ENCODE measurements around the gene CLDN3.

The CLDN3 gene

GRCh38 chr7:73770860-73771670, 995 bp upstream of the CLDN3 start:
- ChIA-PET CTCF (no interaction called here), POLR2A (no interaction called here)
- TF ChIP-seq, protein P1, sequence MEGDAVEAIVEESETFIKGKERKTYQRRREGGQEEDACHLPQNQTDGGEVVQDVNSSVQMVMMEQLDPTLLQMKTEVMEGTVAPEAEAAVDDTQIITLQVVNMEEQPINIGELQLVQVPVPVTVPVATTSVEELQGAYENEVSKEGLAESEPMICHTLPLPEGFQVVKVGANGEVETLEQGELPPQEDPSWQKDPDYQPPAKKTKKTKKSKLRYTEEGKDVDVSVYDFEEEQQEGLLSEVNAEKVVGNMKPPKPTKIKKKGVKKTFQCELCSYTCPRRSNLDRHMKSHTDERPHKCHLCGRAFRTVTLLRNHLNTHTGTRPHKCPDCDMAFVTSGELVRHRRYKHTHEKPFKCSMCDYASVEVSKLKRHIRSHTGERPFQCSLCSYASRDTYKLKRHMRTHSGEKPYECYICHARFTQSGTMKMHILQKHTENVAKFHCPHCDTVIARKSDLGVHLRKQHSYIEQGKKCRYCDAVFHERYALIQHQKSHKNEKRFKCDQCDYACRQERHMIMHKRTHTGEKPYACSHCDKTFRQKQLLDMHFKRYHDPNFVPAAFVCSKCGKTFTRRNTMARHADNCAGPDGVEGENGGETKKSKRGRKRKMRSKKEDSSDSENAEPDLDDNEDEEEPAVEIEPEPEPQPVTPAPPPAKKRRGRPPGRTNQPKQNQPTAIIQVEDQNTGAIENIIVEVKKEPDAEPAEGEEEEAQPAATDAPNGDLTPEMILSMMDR (IDR thresholded peaks at IDR 0.05; ENCODE audit: control extremely low read depth, extremely low read depth, low read depth, missing control alignments): no peak
- DNase-seq (ENCODE audit: extremely low spot score): peak; percentile 10

- TF ChIP-seq, protein P1 (IDR thresholded peaks at IDR 0.05; ENCODE audit: control extremely low read depth, extremely low read depth, low read depth, missing control alignments): no peak
- CTCF ChIA-PET: no interaction called here
- POLR2A ChIA-PET: no interaction called here
- peak; percentile 9 for DNase-seq (ENCODE audit: extremely low spot score)
These were observed 529 bp downstream of the CLDN3 start for GRCh38 chr7:73769481-73770001.

DNA sequence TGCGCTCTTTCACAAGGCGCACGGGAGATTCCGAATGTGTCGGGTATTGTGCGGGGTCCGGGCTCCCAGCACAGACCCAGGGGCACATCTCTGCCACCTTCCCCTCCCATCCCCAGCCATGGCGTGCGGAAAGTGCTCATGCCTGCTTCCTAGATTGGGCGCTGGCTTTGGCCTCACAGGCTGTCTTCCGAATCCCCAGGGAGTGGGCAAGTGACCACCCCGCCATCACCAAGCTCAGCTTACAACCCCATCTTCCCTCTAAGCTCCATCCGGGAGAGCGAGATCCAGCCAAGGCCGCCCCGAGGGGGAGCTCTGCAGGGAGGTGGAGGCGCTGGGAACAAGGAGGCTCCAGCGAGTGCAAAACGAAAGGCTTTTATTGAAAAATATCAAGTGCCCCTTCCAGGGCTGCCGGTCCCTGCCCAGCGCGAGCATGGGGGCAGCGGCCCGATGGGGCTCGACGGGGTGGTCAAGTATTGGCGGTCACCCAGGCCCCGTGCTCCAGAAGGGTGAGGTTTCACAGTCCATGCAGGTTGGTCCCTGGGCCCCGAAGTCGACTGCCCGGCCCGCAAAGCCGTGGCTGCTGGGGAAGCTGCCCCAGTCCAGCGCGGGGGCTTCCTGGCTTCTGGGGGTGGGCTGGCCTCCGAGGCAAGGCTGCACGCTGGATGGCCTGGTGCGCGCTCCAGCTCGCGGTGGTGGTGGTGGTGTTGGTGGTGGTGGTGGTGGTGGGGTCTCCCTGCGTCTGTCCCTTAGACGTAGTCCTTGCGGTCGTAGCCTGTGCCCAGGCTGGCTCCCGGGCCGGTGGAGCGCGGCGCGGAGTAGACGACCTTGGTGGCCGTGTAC, 1.2 kb downstream of the CLDN3 start:
- POLR2A ChIA-PET: no interaction called here
- CTCF ChIA-PET: no interaction called here
- DNase-seq (ENCODE audit: extremely low spot score): peak; percentile 14
- TF ChIP-seq, protein P1 (IDR thresholded peaks at IDR 0.05; ENCODE audit: control extremely low read depth, extremely low read depth, low read depth, missing control alignments): no peak

DNA sequence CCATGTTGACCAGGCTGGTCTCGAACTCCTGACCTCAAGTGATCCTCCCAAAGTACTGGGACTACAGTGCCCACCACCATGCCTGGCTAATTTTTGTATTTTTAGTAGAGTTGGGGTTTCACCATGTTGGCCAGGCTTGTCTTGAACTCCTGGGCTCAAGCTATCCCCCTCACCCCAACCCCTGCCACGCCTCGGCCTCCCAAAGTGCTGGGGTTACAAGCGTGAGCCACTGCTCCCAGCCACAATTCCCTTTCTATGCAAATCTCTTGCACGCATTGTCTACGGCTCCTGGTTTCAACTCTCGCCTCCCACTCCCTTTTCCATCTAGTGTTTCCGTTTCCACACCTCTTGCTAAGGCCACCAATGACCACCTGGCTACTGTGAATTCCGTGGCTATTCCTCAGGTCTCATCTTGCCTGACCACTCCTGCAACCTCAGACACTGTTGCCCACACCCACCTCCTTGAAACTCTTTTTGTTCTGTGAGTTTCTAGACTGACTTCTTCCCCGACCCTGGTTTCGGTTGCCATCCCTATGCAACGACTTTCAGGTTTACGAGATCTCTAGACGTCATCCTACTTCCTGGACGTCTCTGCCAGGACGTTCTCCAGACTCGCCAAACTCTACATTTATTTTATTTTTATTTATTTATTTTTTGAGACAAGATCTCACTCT, 3.4 kb downstream of the CLDN3 start:
- ChIA-PET POLR2A (no interaction called here), CTCF (no interaction called here)
- DNase-seq (ENCODE audit: extremely low spot score): no peak
- TF ChIP-seq, protein P1 (IDR thresholded peaks at IDR 0.05; ENCODE audit: control extremely low read depth, extremely low read depth, low read depth, missing control alignments): no peak

- TF ChIP-seq, protein P1 (IDR thresholded peaks at IDR 0.05; ENCODE audit: control extremely low read depth, extremely low read depth, low read depth, missing control alignments): no peak
- POLR2A ChIA-PET: no interaction called here
- CTCF ChIA-PET: no interaction called here
- DNase-seq (ENCODE audit: extremely low spot score): no peak
These were observed 7.4 kb downstream of the CLDN3 start for GRCh38 chr7:73762659-73762999.
